HG03066 (cell line): Measurements from ENCODE around the gene HSPA5.
"Not testable (repeated sequence)": the region's sequence is repeated elsewhere in the genome, so short reads cannot be mapped to it uniquely, and the experiment has no call there.

Experiments
- ATAC-seq: cut with Tn5 transposase; IDR thresholded peaks from one replicate; pipeline ENCODE4 v1.9.1; 2021; ENCODE audit warnings: low read depth; ENCODE audit not compliant: unreplicated experiment

The HSPA5 gene

DNA sequence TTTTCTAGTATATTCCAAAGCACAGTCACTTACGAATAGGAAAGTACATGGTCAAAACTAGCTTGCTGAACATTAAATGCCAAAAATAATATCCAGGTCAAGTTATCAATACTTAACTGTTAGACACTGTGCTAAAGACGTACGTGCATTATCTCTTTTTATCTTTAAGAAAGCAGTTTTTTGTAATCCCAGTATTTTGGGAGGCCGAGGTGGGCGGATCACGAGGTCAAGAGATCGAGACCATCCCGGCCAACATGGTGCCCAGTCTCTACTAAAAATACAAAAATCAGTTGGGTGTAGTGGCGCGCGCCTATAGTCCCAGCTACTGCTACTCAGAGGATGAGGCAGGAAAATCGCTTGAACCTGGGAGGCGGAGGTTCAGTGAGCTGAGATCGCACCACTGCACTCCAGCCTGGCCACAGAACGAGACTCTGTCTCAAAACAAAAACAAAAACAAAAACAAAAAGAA lies 2.7 kb upstream of the HSPA5 start:
- ATAC-seq: no peak

DNA sequence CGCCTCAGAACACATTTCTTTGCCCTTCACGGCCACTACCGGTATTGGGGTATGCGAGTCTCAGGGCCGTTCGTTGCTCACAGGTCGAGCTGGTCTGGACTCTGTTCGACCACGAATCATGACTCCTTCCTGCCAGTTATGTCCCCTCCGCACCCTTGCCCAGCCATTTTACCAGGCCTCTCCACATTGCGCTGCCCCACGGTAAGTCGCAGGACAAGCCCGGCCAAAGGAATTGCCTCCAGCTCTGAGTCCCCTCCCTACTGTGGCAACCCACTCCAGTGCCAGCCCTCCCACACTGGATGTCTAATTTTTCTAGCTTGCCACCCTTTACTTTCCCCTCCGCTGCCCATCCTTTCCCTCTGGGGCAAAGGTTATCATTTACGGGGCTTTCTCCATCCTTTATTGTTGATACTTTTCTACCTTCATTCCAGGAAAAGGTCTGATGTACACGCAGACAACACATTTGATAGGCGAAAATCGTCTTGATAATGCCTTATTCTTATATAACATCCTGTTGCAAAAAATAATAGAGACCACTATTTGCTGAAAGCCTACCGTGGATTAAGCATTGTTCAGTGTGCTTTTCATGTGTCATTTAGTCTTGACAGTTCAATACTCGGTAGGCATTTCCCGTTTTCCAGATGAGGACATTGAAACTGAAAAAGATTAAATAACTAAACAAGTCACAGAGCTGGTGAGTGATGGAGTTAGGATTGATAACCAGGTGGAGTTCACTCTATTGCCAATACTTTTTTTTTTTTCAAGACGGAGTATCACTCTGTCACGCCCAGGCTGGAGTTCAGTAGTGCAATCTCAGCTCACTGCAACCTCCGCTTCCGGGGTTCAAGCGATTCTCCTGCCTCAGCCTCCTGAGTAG lies 958 bp upstream of the HSPA5 start:
- ATAC-seq: peak; percentile 12

DNA sequence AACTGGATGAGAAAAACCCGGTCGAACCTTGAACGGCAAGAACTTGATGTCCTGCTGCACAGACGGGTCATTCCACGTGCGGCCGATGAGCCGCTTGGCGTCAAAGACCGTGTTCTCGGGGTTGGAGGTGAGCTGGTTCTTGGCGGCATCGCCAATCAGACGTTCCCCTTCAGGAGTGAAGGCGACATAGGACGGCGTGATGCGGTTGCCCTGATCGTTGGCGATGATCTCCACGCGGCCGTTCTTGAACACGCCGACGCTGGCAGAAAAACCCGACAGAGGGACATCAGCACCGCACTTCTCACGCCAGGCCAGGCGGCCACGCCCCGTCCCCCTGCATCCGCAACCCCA lies 519 bp downstream of the HSPA5 start:
- ATAC-seq: peak; percentile 19

DNA sequence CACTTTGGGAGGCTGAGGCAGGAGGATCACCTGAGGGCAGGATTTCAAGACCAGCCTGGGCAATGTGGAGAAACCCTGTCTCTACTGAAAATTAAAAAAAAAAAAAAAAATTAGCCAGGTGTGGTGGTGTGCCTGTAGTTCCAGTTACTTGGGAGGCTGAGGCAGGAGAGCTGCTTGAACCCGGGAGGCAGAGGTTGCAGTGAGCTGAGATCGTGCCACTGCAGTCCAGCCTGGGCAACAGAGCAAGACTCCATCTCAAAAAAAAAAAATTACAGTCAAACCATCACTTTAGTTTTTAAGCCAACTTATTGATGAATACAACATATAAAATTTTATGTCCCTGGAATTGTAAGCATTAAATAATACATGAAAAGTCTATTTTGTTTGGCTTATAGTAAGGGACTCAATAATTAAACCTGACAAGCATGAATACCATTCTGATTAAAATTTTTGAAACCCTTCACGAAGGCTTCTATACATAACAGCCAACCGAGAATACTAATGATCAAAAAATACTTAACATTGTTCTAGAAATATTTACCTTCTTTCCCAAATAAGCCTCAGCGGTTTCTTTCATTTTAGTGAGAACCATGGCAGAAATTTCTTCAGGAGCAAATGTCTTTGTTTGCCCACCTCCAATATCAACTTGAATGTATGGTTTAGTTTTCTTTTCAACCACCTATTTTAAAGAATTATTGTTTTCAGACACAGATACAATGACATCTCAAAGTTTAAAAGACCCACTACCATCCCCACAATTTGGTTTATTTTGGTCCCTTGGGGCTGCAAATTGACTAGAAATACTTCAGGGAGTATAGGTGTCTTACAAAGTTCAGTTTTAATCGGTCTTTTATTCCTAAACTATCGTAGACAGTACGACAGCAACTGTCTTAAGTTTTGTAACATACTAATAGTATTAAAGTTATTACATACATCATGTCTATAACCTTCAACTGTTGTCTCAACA lies 1.2 kb downstream of the HSPA5 start:
- no peak for ATAC-seq

DNA sequence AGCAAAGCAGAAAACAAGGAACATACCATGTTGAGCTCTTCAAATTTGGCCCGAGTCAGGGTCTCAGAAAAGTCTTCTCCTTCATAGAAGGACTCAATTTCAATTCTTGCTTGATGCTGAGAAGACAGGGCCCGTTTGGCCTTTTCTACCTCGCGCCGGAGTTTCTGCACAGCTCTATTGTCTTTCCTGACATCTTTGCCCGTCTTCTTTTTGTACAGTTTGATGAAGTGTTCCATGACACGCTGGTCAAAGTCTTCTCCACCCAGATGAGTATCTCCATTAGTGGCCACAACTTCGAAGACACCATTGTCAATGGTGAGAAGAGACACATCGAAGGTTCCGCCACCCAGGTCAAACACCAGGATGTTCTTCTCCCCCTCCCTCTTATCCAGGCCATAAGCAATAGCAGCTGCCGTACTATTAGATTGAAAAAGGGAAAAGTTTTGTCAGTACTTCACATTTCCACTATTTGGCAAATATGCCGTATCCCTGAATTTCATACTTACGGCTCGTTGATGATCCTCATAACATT lies 2.2 kb downstream of the HSPA5 start:
- no peak for ATAC-seq

DNA sequence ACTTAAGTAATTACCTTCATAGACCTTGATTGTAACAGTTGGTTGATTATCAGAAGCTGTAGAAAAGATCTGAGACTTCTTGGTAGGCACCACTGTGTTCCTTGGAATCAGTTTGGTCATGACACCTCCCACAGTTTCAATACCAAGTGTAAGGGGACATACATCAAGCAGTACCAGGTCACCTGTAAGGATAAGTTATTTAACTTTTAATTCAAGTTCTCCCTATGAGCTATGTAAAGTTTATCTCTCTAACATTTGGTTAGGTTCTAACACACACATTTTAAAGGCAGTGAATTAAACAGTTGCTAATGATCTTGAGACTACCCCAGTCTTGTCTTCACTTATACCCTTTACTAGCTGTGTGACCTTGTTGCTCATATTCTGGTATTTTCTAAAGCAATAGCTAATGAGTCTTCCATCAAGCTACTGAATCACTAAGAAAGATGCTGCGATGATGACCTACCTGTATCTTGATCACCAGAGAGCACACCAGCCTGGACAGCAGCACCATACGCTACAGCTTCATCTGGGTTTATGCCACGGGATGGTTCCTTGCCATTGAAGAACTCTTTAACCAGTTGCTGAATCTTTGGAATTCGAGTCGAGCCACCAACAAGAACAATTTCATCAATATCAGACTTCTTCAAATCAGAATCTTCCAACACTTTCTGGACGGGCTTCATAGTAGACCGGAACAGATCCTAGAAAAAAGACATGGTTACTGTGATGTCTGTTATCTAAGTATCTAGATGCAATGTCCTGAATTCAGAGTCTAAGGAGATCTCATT lies 2.8 kb downstream of the HSPA5 start:
- no peak for ATAC-seq

DNA sequence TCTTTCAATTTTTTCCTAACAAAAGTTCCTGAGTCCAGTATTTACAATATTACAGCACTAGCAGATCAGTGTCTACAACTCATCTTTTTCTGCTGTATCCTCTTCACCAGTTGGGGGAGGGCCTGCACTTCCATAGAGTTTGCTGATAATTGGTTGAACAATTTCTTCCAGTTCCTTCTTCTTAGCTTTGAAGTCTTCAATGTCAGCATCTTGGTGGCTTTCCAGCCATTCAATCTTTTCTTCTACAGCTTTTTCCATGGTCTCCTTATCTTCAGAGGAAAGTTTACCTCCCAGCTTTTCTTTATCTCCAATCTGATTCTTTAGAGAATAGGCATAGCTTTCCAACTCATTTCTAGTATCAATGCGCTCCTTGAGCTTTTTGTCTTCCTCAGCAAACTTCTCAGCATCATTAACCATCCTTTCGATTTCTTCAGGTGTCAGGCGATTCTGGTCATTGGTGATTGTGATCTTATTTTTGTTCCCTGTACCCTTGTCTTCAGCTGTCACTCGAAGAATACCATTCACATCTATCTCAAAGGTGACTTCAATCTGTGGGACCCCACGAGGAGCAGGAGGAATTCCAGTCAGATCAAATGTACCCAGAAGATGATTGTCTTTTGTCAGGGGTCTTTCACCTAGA lies 4.5 kb downstream of the HSPA5 start:
- ATAC-seq: not testable (repeated sequence)

DNA sequence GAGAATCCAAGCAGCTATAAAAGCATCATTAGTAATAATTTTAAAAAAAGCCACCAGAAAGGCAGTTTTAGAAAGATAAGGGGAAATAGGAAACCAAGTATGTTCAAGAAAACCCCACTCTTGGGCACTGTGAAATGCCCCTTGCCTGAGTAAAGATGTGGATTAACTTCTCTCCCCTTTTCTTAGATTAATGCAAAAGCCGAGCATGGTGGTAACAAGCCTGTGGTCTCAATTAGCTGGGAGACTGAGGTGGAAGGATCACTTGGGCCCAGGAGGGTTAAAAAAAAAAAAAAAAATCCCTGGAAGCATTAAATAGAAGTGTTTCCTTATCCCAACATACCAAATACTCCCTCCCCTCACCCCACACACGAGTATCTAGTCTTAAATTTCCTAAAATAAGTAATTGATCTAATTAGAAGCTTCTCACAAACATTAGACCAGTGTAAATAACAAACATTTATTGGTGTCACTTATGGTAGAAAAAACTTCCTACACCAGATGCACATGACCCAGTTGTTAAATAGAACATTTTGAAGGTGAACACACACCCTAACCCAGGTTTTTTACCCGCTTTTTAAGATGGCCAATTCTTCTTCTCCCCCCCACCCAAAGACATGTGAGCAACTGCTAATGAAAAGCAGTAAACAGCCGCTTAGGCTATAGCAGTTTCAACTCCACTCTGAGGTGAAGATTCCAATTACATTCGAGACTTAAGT lies 5.2 kb downstream of the HSPA5 start:
- no peak for ATAC-seq

DNA sequence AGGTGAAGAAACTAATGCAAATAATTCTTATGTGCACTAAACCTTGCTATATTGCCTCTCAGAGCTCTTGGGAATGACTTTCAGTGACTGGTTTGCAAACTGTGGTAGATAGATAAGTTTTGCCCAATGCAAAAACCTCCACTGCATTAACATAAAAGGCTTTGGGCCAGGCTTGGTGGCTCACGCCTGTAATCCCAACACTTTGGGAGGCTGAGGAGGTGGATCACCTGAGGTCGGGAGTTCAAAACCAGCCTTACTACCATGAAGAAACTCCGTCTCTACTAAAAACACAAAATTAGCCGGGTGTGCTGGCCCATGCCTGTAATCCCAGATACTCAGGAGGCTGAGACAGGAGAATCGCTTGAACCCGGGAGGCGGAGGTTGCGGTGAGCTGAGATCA lies 7.0 kb downstream of the HSPA5 start:
- not testable (repeated sequence) for ATAC-seq

DNA sequence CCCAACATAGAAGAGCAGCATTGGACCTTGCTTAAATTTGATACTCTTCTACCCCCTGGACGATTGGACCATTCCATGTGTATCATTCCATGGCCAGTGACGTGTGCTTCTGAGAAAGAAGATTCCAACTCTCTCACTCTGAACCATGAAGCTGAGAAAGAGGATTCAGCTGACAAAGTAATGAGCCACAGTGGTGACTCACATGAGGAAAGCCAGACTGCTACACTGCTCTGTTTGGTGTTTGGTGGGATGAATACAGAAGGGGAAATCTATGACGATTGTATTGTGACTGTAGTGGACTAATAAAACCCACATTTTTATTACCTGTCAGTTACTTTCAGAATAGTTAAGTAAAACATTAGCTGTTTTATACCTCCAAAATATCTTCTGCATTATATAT lies 7.5 kb downstream of the HSPA5 start:
- no peak for ATAC-seq

DNA sequence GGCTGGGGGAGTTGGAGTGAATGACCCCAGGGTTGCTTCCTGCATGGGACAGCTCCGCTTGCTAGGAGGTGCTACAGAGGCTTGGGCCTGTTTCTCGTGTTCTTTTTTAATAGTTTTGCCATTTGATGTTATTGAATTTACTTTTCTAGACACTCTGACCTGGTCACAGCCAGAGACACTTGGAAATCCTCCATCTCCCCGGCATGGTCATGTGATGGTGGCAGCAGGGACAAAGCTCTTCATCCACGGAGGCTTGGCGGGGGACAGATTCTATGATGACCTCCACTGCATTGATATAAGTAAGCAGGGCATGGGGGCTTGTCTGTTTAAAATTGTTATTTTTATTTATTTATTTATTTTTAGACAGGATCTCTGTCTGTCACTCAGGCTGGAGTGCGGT lies 13.4 kb downstream of the HSPA5 start:
- no peak for ATAC-seq

DNA sequence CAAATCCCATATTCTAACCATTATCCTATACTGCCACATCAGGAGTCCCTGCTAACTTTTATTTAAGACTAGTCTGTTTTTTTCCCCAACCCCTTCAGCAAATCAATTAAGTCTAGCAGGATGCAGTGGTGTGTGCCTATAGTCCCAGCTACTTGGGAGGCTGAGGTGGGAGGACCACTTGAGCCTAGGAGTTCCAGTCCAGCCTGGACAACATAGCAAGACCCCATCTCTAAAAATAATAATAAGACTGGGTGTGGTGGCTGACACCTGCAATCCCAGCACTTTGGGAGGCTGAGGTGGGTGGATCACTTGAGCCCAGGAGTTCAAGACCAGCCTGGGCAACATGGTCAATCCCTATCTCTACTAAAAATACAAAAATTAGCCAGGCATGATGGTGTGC lies 16.3 kb downstream of the HSPA5 start:
- not testable (repeated sequence) for ATAC-seq

DNA sequence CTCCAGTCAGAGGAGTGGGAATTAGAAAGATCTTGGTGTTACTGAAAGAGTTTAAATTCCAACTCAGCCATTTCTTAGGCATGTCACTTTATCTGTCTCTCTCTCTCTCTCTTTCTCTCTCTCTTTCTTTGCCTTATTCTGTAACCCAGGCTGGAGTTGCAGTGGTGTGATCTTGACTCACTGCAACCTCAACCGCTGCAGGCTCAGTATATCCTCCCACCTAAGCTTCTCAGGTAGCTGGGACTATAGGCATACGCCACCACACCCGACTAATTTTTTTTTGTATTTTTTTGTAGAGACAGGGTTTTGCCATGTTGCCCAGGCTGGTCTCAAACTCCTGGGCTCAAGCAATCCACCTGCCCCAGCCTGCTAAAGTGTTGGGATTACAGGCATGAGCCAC lies 22.5 kb downstream of the HSPA5 start:
- ATAC-seq: no peak

DNA sequence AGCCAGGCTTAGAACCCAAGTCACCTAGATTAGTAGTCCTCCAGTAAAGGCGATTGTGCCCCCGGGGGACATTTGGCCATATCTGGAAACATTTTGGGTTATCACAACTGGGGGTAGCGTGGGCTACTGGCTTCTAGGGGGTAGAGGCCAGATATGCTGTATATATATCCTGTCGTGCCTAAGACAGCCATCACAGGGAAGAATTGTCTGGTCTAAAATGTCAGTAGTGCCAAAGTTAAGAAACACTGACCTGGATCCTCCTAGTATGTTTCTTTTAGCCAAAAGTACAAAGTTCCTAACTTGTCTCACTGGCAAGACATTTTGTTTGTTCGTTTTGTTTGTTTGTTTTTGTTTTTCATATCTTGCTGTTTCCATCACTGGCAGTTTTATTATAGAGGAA lies 27.0 kb downstream of the HSPA5 start:
- ATAC-seq: no peak

DNA sequence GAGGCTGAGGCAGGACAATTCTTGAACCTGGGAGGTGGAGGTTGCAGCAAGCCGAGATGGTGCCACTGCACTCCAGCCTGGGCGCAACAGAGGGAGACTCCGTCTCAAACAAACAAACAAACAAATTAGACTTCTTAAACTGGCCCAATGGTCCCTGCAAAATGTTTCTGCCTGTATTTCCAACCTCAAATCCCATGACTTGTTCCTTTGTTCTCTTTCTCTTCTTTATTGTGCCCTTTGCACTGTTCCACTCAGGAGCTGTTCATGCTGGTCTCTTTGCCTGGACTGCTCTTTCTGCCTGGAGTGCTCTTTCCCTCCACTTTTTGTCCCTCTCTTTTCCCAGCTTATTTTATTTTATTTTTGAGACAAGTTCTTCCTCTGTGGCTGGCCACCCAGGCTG lies 36.7 kb downstream of the HSPA5 start:
- ATAC-seq: no peak

DNA sequence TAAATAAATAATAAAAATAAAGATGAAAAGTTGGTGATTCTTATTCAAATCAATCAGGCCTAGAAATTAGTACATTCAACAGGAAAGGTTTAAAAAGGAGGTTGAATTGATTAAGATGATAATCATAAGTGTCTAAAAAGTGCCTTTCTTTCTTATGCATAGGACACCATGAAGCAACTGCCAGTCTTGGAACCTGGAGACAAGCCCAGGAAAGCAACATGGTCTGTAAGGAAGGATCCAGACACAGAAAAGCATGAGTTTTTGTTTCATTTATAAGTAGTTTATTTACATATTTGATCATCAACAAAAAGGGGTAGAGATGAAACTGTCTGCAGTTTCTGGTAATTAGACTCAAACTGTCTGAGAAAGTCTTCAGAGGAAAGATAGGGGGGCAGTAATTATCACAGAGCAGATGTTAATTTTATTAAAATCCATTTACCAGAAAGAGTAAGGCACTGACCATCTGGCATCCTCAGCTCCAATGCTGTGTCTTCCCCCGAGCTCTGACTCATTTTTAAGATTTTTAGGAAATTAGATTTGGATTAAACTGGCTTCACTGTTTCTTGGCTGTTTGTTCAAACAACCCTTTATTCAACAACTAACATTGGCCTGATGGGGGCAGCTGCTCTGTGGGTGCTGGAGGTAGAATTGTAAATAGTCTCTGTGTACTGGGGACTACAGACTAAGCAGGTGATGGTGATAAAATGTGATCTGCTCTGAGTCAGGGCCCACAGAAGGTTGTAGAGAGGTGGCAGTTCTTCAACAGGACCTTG lies 38.1 kb downstream of the HSPA5 start:
- no peak for ATAC-seq

DNA sequence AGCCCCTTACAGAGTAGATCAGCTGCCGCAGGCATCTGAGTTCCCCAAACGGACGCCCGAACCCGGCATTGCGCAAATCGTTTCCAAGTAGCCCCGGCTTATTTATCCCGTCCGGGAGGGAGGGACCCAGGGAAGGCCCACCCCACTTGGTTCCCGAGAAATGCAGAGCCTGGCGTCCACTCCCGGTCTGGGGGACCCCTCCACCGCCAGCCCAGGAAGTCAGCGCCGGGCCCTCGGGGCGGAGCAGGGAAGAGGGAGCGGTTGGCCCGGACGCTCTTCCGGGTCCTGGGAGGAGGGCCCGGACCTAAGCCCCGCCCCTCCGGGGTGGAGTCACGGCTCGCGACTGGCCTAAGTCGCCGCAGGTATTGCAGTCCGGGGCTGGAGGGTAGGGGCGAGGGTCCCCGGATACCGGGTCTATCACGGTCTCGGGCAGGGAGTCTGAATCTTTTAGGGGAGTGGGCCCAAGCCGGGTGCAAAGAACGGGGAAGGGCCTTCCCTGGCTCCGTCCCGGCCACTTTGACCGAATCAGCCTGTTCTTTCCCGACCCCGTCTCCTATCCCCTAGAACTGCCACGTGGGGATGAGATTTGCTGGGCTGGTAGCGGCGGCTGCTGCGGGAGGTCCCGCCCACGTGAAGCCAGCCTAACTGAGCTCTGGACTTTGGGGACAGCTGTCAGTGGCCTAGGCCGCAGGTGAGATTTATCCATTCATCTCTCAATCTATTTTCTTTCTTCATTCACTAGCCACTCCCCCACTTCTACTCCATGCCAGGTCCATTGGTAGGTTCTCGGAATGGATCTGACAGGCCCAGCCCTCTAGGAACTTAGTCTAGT lies 40.7 kb downstream of the HSPA5 start, which contains the start of gene RABEPK:
TSS of gene RABEPK (plus strand) at position 327 of the 832 bp plus-strand sequence. CDS start 2,472 bp downstream, outside the sequence.
- peak; percentile 95 for ATAC-seq
